Brain microvascular endothelial cell (primary cell): ENCODE measurements around the gene NTNG1.

Experiments
- DNase-seq: peaks from one replicate; pipeline ENCODE4 v3.0.0-alpha.2; 2020
- H3K27ac ChIP-seq: fragments of 250-450 bp; sonication (Bioruptor Pico); 2 replicates; pipeline ENCODE4 v1.5.1; 2020; ENCODE audit warnings: mild to moderate bottlenecking, moderate library complexity
- H3K27me3 ChIP-seq: fragments of 250-450 bp; sonication (Bioruptor Pico); replicated peaks from 2 replicates; pipeline ENCODE4 v1.5.1; 2020; ENCODE audit warnings: mild to moderate bottlenecking
- H3K36me3 ChIP-seq: fragments of 250-450 bp; sonication (Bioruptor Pico); replicated peaks from 2 replicates; pipeline ENCODE4 v1.5.1; 2020; ENCODE audit warnings: mild to moderate bottlenecking
- H3K4me3 ChIP-seq: 2 replicates; pipeline ENCODE4 v1.5.1; 2011; ENCODE audit warnings: low read depth, mild to moderate bottlenecking, control low read depth, low read length, moderate library complexity
- CTCF ChIP-seq: IDR thresholded peaks from 2 replicates; pipeline ENCODE4 v1.5.1; 2011; ENCODE audit warnings: low read depth, mild to moderate bottlenecking, moderate library complexity, low read length, control low read depth, inconsistent platforms; ENCODE audit errors: missing control alignments
- in situ Hi-C: cut with HindIII; loops from 2 replicates; pipeline ENCODE4 v1.10.0; 2017; ENCODE audit warnings: low sequenced_read_pairs, low pct_ligation_motif_present

NTNG1 gene

GRCh38 chr1:107124694-107125093 is 16.1 kb upstream of the NTNG1 start:
- no peaks in the 10 kb centered on the region for H3K36me3 ChIP-seq
- H3K4me3 ChIP-seq: no peak overlapping the region
- in situ Hi-C loops: no loop called here
- no peak for DNase-seq
- no peak overlapping the region for H3K27ac ChIP-seq
- H3K27me3 ChIP-seq: no peaks in the 10 kb centered on the region
- TF ChIP-seq CTCF: no peak

- Histone ChIP-seq H3K27ac (no peak overlapping the region), H3K36me3 (no peaks in the 10 kb centered on the region), H3K27me3 (no peaks in the 10 kb centered on the region), H3K4me3 (no peak overlapping the region)
- TF ChIP-seq CTCF: no peak
- DNase-seq: no peak
- in situ Hi-C loops: no loop called here
Observed at GRCh38 chr1:107132195-107132594, 8.6 kb upstream of the NTNG1 start.

- no peak overlapping the region for H3K4me3 ChIP-seq
- H3K27me3 ChIP-seq: no peaks in the 10 kb centered on the region
- in situ Hi-C loops: no loop called here
- TF ChIP-seq CTCF: no peak
- DNase-seq: no peak
- H3K27ac ChIP-seq: no peak overlapping the region
- no peaks in the 10 kb centered on the region for H3K36me3 ChIP-seq
Observed at GRCh38 chr1:107132780-107133179, 8.1 kb upstream of the NTNG1 start.

- Histone ChIP-seq H3K27ac (no peak overlapping the region), H3K27me3 (no peaks in the 10 kb centered on the region), H3K4me3 (no peak overlapping the region), H3K36me3 (no peaks in the 10 kb centered on the region)
- in situ Hi-C loops: no loop called here
- DNase-seq: peak; percentile 45
- no peak for TF ChIP-seq CTCF
Observed at GRCh38 chr1:107135463-107135862, 5.4 kb upstream of the NTNG1 start.

GRCh38 chr1:107138166-107138565 is 2.7 kb upstream of the NTNG1 start:
- in situ Hi-C loops: no loop called here
- Histone ChIP-seq H3K36me3 (no peaks in the 10 kb centered on the region), H3K4me3 (no peak overlapping the region), H3K27me3 (no peaks in the 10 kb centered on the region), H3K27ac (no peak overlapping the region)
- TF ChIP-seq CTCF: no peak
- no peak for DNase-seq

GRCh38 chr1:107138767-107139445 is 1.9 kb upstream of the NTNG1 start:
- in situ Hi-C loops: no loop called here
- no peaks in the 10 kb centered on the region for H3K36me3 ChIP-seq
- TF ChIP-seq CTCF: no peak
- no peak overlapping the region for H3K27ac ChIP-seq
- no peak overlapping the region for H3K4me3 ChIP-seq
- DNase-seq: no peak
- no peaks in the 10 kb centered on the region for H3K27me3 ChIP-seq
